Embryonic facial prominence (tissue), 1 donor: Measurements from ENCODE around the gene CYP4F2.
"Not testable (repeated sequence)": the region's sequence is repeated elsewhere in the genome, so short reads cannot be mapped to it uniquely, and the experiment has no call there.

Source experiments
- DNase-seq: peaks from one replicate; pipeline ENCODE4 v3.0.0-alpha.2; 2016; ENCODE audit errors: extremely low spot score

The CYP4F2 gene

GRCh38 chr19:15897738-15898276, at the start of gene CYP4F2:
Gene CYP4F2 (minus strand): TSS chr19:15898074. CDS start chr19:15897611, 463 bp downstream.
- DNase-seq: no peak

- DNase-seq: no peak
Observed at GRCh38 chr19:15945301-15945700, 47.4 kb upstream of the CYP4F2 start.

GRCh38 chr19:15944401-15944800, 46.5 kb upstream of the CYP4F2 start:
- no peak for DNase-seq

- no peak for DNase-seq
Observed at GRCh38 chr19:15937771-15938170, 39.9 kb upstream of the CYP4F2 start.

- no peak for DNase-seq
Observed at GRCh38 chr19:15936950-15937349, 39.1 kb upstream of the CYP4F2 start.

GRCh38 chr19:15936173-15936572, 38.3 kb upstream of the CYP4F2 start:
- DNase-seq: no peak

GRCh38 chr19:15935167-15935702, 37.4 kb upstream of the CYP4F2 start:
- no peak for DNase-seq

- no peak for DNase-seq
Observed at GRCh38 chr19:15934332-15935078, 36.6 kb upstream of the CYP4F2 start, which contains the start of gene CYP4F11. Gene CYP4F11 (minus strand): TSS chr19:15934529. CDS start chr19:15934408, 121 bp downstream.

- not testable (repeated sequence) for DNase-seq
Observed at GRCh38 chr19:15933761-15934331, 36.0 kb upstream of the CYP4F2 start.

GRCh38 chr19:15928321-15928720, 30.4 kb upstream of the CYP4F2 start:
- no peak for DNase-seq

- DNase-seq: no peak
Observed at GRCh38 chr19:15926484-15926883, 28.6 kb upstream of the CYP4F2 start.

- no peak for DNase-seq
Observed at GRCh38 chr19:15923702-15924101, 25.8 kb upstream of the CYP4F2 start.

GRCh38 chr19:15922021-15922420, 24.1 kb upstream of the CYP4F2 start:
- DNase-seq: no peak

GRCh38 chr19:15919243-15919642, 21.4 kb upstream of the CYP4F2 start:
- no peak for DNase-seq

- DNase-seq: no peak
Observed at GRCh38 chr19:15915109-15915508, 17.2 kb upstream of the CYP4F2 start.

- DNase-seq: no peak
Observed at GRCh38 chr19:15913830-15914229, 16.0 kb upstream of the CYP4F2 start.

- DNase-seq: no peak
Observed at GRCh38 chr19:15913384-15913783, 15.5 kb upstream of the CYP4F2 start.

- DNase-seq: no peak
Observed at GRCh38 chr19:15911599-15912235, 13.8 kb upstream of the CYP4F2 start.

- DNase-seq: no peak
Observed at GRCh38 chr19:15905026-15905425, 7.2 kb upstream of the CYP4F2 start.

- DNase-seq: not testable (repeated sequence)
Observed at GRCh38 chr19:15902898-15903297, 5.0 kb upstream of the CYP4F2 start.

GRCh38 chr19:15902254-15902653, 4.4 kb upstream of the CYP4F2 start:
- no peak for DNase-seq

- DNase-seq: no peak
Observed at GRCh38 chr19:15900504-15900903, 2.6 kb upstream of the CYP4F2 start.
